ENCODE results near the gene CFAP92. TPM values are rescaled to one million over a fixed set of nuclear protein-coding genes. Genes with fewer than 3 reads are reported as not detected.
"Not testable (repeated sequence)": the region's sequence is repeated elsewhere in the genome, so short reads cannot be mapped to it uniquely, and the experiment has no call there.

Gene CFAP92
- total RNA-seq, 2 experiments from 2014 or later, result 0.19 to 0.45 TPM

- H3K9me3 Mint-ChIP-seq, result no peaks in the 10 kb centered on the region
- peaks cover 3% of the 10 kb centered on the region for H3K4me1 ChIP-seq (ENCODE audit: insufficient read depth, low read length)
- no peak overlapping the region for H3K27ac ChIP-seq (ENCODE audit: low read depth in 1 of 2, low read length in 2 of 2)
- H3K9me3 ChIP-seq (ENCODE audit: control insufficient read depth in 1 of 2, insufficient read depth in 1 of 2, low read length in 2 of 2), result no peaks in the 10 kb centered on the region
- H3K4me3 Mint-ChIP-seq, result no peak overlapping the region
- no peak overlapping the region for H3K4me3 ChIP-seq (ENCODE audit: low read length)
- H3K36me3 ChIP-seq (ENCODE audit: insufficient read depth, low read length), result no peaks in the 10 kb centered on the region
- H3K27ac Mint-ChIP-seq, result no peak overlapping the region
- H3K27me3 ChIP-seq (ENCODE audit: control insufficient read depth in 1 of 2, insufficient read depth in 2 of 2, low read length in 2 of 2), result no peaks in the 10 kb centered on the region
- no peak for DNase-seq
- ATAC-seq (ENCODE audit: poor library complexity), result no peak
- no peak for TF ChIP-seq CTCF (IDR thresholded peaks at IDR 0.05)
- POLR2A ChIA-PET, result no interaction called here
- intact Hi-C loops (cut with DNase I, micrococcal nuclease), result no loop called here
- peaks cover 8% of the 10 kb centered on the region for H3K4me1 Mint-ChIP-seq (ENCODE audit: low read depth)
- H3K36me3 Mint-ChIP-seq (ENCODE audit: low read depth), result no peaks in the 10 kb centered on the region
- H3K27me3 Mint-ChIP-seq, result no peaks in the 10 kb centered on the region
- CTCF ChIA-PET, result no interaction called here
These were observed 123.5 kb downstream of the CFAP92 start for GRCh38 chr3:128870347-128870746.

GRCh38 chr3:128867200-128868125 lies 126.4 kb downstream of the CFAP92 start:
- POLR2A ChIA-PET, result interaction anchor here (0.6 to 0.8 kb wide), 2 partner anchors 63 to 394 kb away, joined by 3 read pairs; no protein-coding TSS in a partner anchor
- H3K4me1 Mint-ChIP-seq (ENCODE audit: low read depth), result no peaks in the 10 kb centered on the region
- no peak overlapping the region for H3K27ac ChIP-seq (ENCODE audit: low read depth in 1 of 2, low read length in 2 of 2)

GRCh38 chr3:128864849-128865804 lies 128.7 kb downstream of the CFAP92 start:
- H3K27me3 ChIP-seq (ENCODE audit: control insufficient read depth in 1 of 2, insufficient read depth in 2 of 2, low read length in 2 of 2); POLR2A ChIA-PET; DNase-seq; H3K27ac ChIP-seq (ENCODE audit: low read depth in 1 of 2, low read length in 2 of 2); ATAC-seq (ENCODE audit: poor library complexity); H3K4me3 ChIP-seq (ENCODE audit: low read length); H3K4me3 Mint-ChIP-seq; H3K36me3 ChIP-seq (ENCODE audit: insufficient read depth, low read length); H3K4me1 Mint-ChIP-seq (ENCODE audit: low read depth); CTCF ChIA-PET; H3K27me3 Mint-ChIP-seq; H3K27ac Mint-ChIP-seq; intact Hi-C loops (cut with DNase I, micrococcal nuclease); H3K4me1 ChIP-seq (ENCODE audit: insufficient read depth, low read length); H3K9me3 Mint-ChIP-seq: not testable (repeated sequence)
- peaks cover 14 to 15% of the 10 kb centered on the region in 2 experiments for H3K9me3 ChIP-seq (ENCODE audit: control insufficient read depth in 1 of 2, insufficient read depth in 1 of 2, low read length in 2 of 2)
- H3K36me3 Mint-ChIP-seq (ENCODE audit: low read depth), result peaks cover 13% of the 10 kb centered on the region

More at GRCh38 chr3:128867200-128868125, 126.4 kb downstream of the CFAP92 start:
- Histone ChIP-seq H3K4me1 (ENCODE audit: insufficient read depth, low read length) (no peaks in the 10 kb centered on the region), H3K4me3 (ENCODE audit: low read length) (no peak overlapping the region), H3K36me3 (ENCODE audit: insufficient read depth, low read length) (no peaks in the 10 kb centered on the region), H3K9me3 (ENCODE audit: control insufficient read depth in 1 of 2, insufficient read depth in 1 of 2, low read length in 2 of 2) (no peaks in the 10 kb centered on the region), H3K27me3 (ENCODE audit: control insufficient read depth in 1 of 2, insufficient read depth in 2 of 2, low read length in 2 of 2) (no peaks in the 10 kb centered on the region)
- H3K36me3 Mint-ChIP-seq (ENCODE audit: low read depth), result no peaks in the 10 kb centered on the region
- no peaks in the 10 kb centered on the region for H3K27me3 Mint-ChIP-seq
- no peaks in the 10 kb centered on the region for H3K9me3 Mint-ChIP-seq
- DNase-seq (no peak), ATAC-seq (ENCODE audit: poor library complexity) (no peak)
- H3K27ac Mint-ChIP-seq, result no peak overlapping the region
- TF ChIP-seq CTCF (IDR thresholded peaks at IDR 0.05), result no peak
- H3K4me3 Mint-ChIP-seq, result no peak overlapping the region
- CTCF ChIA-PET, result no interaction called here
- intact Hi-C loops (cut with DNase I, micrococcal nuclease), result no loop called here
